ENCODE measurements around the gene BEST1. TPM values are rescaled to one million over a fixed set of nuclear protein-coding genes. Genes with fewer than 3 reads are reported as not detected.
A peak's percentile ranks its signal among the peaks of the same experiment; 100 is the strongest.

The BEST1 gene
- total and polyA plus RNA-seq, 2 of the 13 experiments (the other 11 are each of a cell fraction or from before 2014, with no cell fraction given): 0.09 to 0.65 TPM

- TF ChIP-seq, protein P1, sequence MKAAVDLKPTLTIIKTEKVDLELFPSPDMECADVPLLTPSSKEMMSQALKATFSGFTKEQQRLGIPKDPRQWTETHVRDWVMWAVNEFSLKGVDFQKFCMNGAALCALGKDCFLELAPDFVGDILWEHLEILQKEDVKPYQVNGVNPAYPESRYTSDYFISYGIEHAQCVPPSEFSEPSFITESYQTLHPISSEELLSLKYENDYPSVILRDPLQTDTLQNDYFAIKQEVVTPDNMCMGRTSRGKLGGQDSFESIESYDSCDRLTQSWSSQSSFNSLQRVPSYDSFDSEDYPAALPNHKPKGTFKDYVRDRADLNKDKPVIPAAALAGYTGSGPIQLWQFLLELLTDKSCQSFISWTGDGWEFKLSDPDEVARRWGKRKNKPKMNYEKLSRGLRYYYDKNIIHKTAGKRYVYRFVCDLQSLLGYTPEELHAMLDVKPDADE (CRISPR knock-in tag; IDR thresholded peaks at IDR 0.05): no peak
- TF ChIP-seq RAD51 (IDR thresholded peaks at IDR 0.05; ENCODE audit: borderline replicate concordance) (no peak), ZBTB38 (CRISPR knock-in tag; IDR thresholded peaks at IDR 0.05) (no peak), TFDP2 (CRISPR knock-in tag; IDR thresholded peaks at IDR 0.05) (peak; percentile 20; the same call in 1 of the 2 replicates), ZFP62 (CRISPR knock-in tag; IDR thresholded peaks at IDR 0.05) (no peak), KDM1A (CRISPR knock-in tag; IDR thresholded peaks at IDR 0.05) (no peak; the same call in 1 of the 2 replicates), SNRNP70 (IDR thresholded peaks at IDR 0.05; ENCODE audit: low read depth, low read length) (no peak), ZNF205 (CRISPR knock-in tag; IDR thresholded peaks at IDR 0.05) (no peak; the same call in 1 of the 2 replicates), MAF1 (CRISPR knock-in tag; IDR thresholded peaks at IDR 0.05; ENCODE audit: borderline replicate concordance) (no peak), MEIS2 (CRISPR knock-in tag; IDR thresholded peaks at IDR 0.05) (0 out of 2 replicates have a peak, but pooled peaks have one; percentile 50), SOX5 (CRISPR knock-in tag; IDR thresholded peaks at IDR 0.05; ENCODE audit: borderline replicate concordance) (peak; percentile 34; the same call in 1 of the 2 replicates), SNAPC2 (CRISPR knock-in tag; IDR thresholded peaks at IDR 0.05) (0 out of 2 replicates have a peak, but pooled peaks have one; percentile 19), ZNF460 (CRISPR knock-in tag; IDR thresholded peaks at IDR 0.05; ENCODE audit: borderline replicate concordance) (peak; percentile 43; the same call in 1 of the 2 replicates), FIP1L1 (IDR thresholded peaks at IDR 0.05; ENCODE audit: borderline replicate concordance, insufficient read depth, low read depth, low read length) (no peak), ZNF121 (CRISPR knock-in tag; IDR thresholded peaks at IDR 0.05) (no peak), ZNF496 (CRISPR knock-in tag; IDR thresholded peaks at IDR 0.05; ENCODE audit: insufficient replicate concordance) (no peak), KAT7 (CRISPR knock-in tag; IDR thresholded peaks at IDR 0.05; ENCODE audit: borderline replicate concordance) (no peak), FOXO1 (CRISPR knock-in tag; IDR thresholded peaks at IDR 0.05) (peak; percentile 38; the same call in 1 of the 2 replicates), RARG (CRISPR knock-in tag; IDR thresholded peaks at IDR 0.05; ENCODE audit: low read depth) (no peak), NR2F6 (IDR thresholded peaks at IDR 0.05) (0 out of 2 replicates have a peak, but pooled peaks have one; percentile 65), NR2F6 (CRISPR knock-in tag; IDR thresholded peaks at IDR 0.05) (peak; percentile 31), BCL3 (CRISPR knock-in tag; IDR thresholded peaks at IDR 0.05) (peak; percentile 28; the same call in 1 of the 2 replicates)
- TF ChIP-seq, protein P2, sequence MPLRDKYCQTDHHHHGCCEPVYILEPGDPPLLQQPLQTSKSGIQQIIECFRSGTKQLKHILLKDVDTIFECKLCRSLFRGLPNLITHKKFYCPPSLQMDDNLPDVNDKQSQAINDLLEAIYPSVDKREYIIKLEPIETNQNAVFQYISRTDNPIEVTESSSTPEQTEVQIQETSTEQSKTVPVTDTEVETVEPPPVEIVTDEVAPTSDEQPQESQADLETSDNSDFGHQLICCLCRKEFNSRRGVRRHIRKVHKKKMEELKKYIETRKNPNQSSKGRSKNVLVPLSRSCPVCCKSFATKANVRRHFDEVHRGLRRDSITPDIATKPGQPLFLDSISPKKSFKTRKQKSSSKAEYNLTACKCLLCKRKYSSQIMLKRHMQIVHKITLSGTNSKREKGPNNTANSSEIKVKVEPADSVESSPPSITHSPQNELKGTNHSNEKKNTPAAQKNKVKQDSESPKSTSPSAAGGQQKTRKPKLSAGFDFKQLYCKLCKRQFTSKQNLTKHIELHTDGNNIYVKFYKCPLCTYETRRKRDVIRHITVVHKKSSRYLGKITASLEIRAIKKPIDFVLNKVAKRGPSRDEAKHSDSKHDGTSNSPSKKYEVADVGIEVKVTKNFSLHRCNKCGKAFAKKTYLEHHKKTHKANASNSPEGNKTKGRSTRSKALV (CRISPR knock-in tag; IDR thresholded peaks at IDR 0.05): peak; percentile 73
These were observed 26.7 kb upstream of the BEST1 start (continued) for GRCh38 chr11:61923166-61924063.
